Erythroblast (primary cell): ENCODE data around the gene RTN4.

Experiments used
- GATA1 ChIP-seq: IDR thresholded peaks from 2 replicates; pipeline ENCODE4 v1.6.1; 2011; ENCODE audit warnings: low read depth, mild to moderate bottlenecking, control low read depth, low read length, moderate library complexity
- POLR2A ChIP-seq: IDR thresholded peaks from 2 replicates; pipeline ENCODE4 v1.6.1; 2011; ENCODE audit warnings: mild to moderate bottlenecking, low read length

DNA sequence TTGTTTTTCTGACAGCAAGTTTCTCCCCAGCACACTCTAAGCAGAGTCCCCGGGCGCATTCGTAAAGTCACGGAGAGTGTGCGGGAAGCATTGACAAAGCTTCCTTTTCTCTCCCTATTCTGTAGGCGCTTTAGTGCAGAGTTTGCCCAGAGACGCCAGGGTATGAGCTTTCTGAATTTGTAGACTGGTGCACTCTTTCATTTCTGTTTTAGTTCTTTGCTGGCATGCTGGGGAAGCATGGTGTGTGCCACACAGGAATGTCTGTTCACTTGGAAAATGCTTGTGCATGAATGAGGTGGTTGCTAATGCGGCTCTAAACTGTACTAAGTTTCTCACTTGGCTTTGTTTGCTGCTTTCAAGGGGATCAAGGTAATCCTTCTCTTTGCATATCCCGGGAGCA is 102.6 kb downstream of the RTN4 start:
- TF ChIP-seq POLR2A (no peak), GATA1 (no peak)
